SU-DHL-6 (cell line): ENCODE results near the gene LRRTM2.

Source experiments
- CTCF ChIP-seq: fragments of 200-600 bp; sonication (generic); IDR thresholded peaks from one replicate; pipeline ENCODE4 v1.5.1; 2017; ENCODE audit warnings: antibody characterized with exemption, mild to moderate bottlenecking, low read length, moderate library complexity; ENCODE audit not compliant: insufficient read depth, poor library complexity, severe bottlenecking
- EZH2phosphoT487 ChIP-seq: fragments of 200-600 bp; sonication (generic), shearing (Covaris generic); conservative IDR thresholded peaks from 2 replicates; pipeline ENCODE4 v1.6.1; 2018; ENCODE audit warnings: mild to moderate bottlenecking, antibody characterized with exemption, low read length, moderate library complexity, mixed read lengths

- TF ChIP-seq CTCF (no peak), EZH2phosphoT487 (no peak)
Observed at GRCh38 chr5:138841531-138841930, 33.6 kb downstream of the LRRTM2 start.
